Activated B cell treated with CpG ODN at 0.5 μM for 24 hours (primary cell): ENCODE results near the gene NEAT1. TPM values are rescaled to one million over a fixed set of nuclear protein-coding genes. Genes with fewer than 3 reads are reported as not detected.

Experiments used
- ATAC-seq: fragments of 200-7000 bp; cut with Tn5 transposase; one replicate; pipeline ENCODE4 v1.10.0; 2021; ENCODE audit warnings: low read depth, mild to moderate bottlenecking, moderate library complexity
- CTCF ChIA-PET: fragments of 350-600 bp; sonication (Branson Sonifier 250); formaldehyde crosslinking; loops from one replicate; lab custom pipeline; 2021; ENCODE audit warnings: antibody characterized with exemption; lab: Charles Lee
- POLR2A ChIA-PET: fragments of 350-600 bp; sonication (Branson Sonifier 250); formaldehyde crosslinking; loops from one replicate; lab custom pipeline; 2021; ENCODE audit warnings: antibody characterized with exemption; lab: Charles Lee
- DNase-seq: peaks from one replicate; pipeline ENCODE4 v3.0.0; 2022
- H3K27ac Mint-ChIP-seq: one replicate; pipeline ENCODE4 v1.8.0; 2020; ENCODE audit warnings: mixed read lengths
- H3K27me3 Mint-ChIP-seq: one replicate; pipeline ENCODE4 v1.8.0; 2021; ENCODE audit warnings: mixed read lengths
- H3K36me3 Mint-ChIP-seq: one replicate; pipeline ENCODE4 v1.8.0; 2021; ENCODE audit warnings: low read depth, mixed read lengths
- H3K4me1 Mint-ChIP-seq: one replicate; pipeline ENCODE4 v1.8.0; 2021; ENCODE audit warnings: mixed read lengths
- H3K4me3 Mint-ChIP-seq: one replicate; pipeline ENCODE4 v1.8.0; 2020; ENCODE audit warnings: mild to moderate bottlenecking, mixed read lengths
- H3K9me3 Mint-ChIP-seq: one replicate; pipeline ENCODE4 v1.8.0; 2020; ENCODE audit warnings: mixed read lengths
- CTCF ChIP-seq: fragments of 200-600 bp; IDR thresholded peaks from one replicate; pipeline ENCODE4 v1.8.0; 2022; ENCODE audit warnings: antibody characterized with exemption, mild to moderate bottlenecking
- intact Hi-C: fragments of 100-400 bp; cut with micrococcal nuclease; formaldehyde crosslinking; loops from one replicate; pipeline ENCODE4 v1.15.1; 2024
- total RNA-seq: library from RNA; stranded (reverse); gene quantifications from 2 replicates; pipeline ENCODE4 v1.2.3, GENCODE V29; 2022

Gene NEAT1
- total RNA-seq, 1 donor from 2014 or later: 699 TPM

GRCh38 chr11:65487467-65488272, 65.1 kb downstream of the NEAT1 start:
- Mint-ChIP-seq H3K4me3 (peak overlapping the region; percentile 71), H3K27me3 (no peaks in the 10 kb centered on the region), H3K4me1 (peaks cover 48% of the 10 kb centered on the region), H3K36me3 (no peaks in the 10 kb centered on the region), H3K9me3 (no peaks in the 10 kb centered on the region), H3K27ac (peak overlapping the region; percentile 82)
- ChIA-PET POLR2A (interaction anchor here (0.6 to 26.3 kb wide), 9 partner anchors 17 to 80 kb away, joined by 3 to 1949 read pairs (median 22); partner anchors contain the start of genes MALAT1 and NEAT1), CTCF (interaction anchor here (1.0 to 2.5 kb wide), 3 partner anchors 9 to 19 kb away, joined by 3 to 11 read pairs (median 4); no protein-coding TSS in a partner anchor)
- no peak for DNase-seq
- TF ChIP-seq CTCF: no peak
- intact Hi-C loops: loop anchor here (1.0 kb wide), 2 partner anchors 9 to 10 kb away; no protein-coding TSS in a partner anchor
- ATAC-seq: peak; percentile 56

DNA sequence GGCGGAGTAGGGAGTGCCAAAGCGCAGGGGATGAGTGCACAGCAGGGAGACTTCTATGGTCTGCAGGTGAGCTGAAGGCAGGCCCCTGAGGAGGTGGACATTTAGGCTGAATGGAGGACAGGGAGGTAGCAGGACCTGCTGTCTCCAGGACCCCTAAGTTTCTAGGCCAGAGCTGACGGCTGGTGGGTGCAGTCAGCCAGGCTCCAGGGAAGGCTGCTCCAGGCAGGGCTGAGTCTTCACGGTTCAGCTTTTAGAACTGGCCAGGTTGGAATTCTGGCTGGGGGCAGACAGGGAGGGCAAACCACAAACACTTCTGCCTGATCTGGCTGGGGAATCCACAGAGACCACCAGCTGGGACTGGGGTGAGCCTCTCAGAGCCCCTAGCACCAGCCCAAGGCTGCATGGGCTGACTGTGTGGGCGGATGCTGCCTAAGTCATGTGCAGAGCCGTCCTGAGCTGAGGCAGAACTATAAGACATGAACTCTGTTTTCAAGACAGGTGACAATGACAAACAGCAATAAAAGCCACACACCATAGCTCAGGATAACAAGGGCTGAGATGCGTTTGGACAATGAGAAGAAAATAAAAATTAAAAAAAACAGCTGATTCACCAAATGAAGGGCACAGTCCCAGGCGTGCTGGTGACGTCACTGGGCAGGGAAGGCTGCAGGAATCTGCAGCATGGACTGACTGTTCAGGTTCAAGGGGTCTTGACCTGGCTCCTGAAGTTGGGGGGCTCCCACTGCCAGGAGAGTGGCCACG, 65.9 kb downstream of the NEAT1 start:
- no peak for ATAC-seq
- Mint-ChIP-seq H3K27me3 (no peaks in the 10 kb centered on the region), H3K4me3 (peak overlapping the region; percentile 71), H3K36me3 (no peaks in the 10 kb centered on the region), H3K9me3 (no peaks in the 10 kb centered on the region), H3K4me1 (peaks cover 56% of the 10 kb centered on the region), H3K27ac (peak overlapping the region; percentile 82)
- no peak for DNase-seq
- intact Hi-C loops: loop anchor here (1.0 kb wide), 2 partner anchors 8 to 11 kb away; no protein-coding TSS in a partner anchor
- POLR2A ChIA-PET: interaction anchor here (0.6 to 26.3 kb wide), 10 partner anchors 16 to 1133 kb away, joined by 4 to 1949 read pairs (median 16); partner anchors contain the start of genes DPF2, MALAT1 and NEAT1
- CTCF ChIA-PET: interaction anchor here (0.9 to 2.5 kb wide), 3 partner anchors 9 to 54 kb away, joined by 3 to 11 read pairs (median 4); no protein-coding TSS in a partner anchor
- no peak for TF ChIP-seq CTCF

DNA sequence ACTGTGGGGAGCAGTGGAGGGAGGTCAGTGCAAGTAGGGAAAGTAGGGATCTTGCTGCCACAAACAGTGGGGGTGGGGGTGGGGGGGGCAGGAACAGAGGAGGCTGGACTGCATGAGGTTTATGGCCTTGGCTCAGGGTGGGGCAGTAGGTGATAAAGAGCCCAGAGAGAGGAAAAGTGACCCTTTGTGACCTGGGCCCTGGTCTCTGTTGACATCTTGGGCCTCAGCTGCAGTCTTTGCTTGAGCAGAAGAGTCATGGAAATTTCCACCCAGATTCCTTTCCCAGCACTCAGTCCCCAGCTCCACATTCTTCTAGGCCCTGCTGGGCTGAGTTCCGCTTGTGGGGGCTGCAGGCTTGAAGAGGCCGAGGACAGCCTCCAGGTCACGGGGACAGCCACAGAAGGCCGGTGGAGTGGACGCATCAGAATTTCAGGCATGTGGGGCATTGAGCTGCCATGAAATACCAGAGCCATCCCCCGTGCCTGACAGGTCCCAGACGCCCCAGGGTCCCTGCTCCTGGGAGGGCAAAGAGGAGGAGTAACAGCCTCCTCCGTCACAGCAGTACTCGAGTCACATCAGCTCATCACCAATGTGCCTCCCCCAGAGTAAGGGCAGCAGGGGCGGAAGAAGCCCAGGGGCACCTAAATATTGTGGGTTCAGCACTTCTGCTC, 66.6 kb downstream of the NEAT1 start:
- Mint-ChIP-seq H3K4me3 (no peak overlapping the region), H3K27me3 (no peaks in the 10 kb centered on the region), H3K9me3 (no peaks in the 10 kb centered on the region), H3K36me3 (no peaks in the 10 kb centered on the region), H3K27ac (no peak overlapping the region), H3K4me1 (peaks cover 63% of the 10 kb centered on the region)
- TF ChIP-seq CTCF: no peak
- POLR2A ChIA-PET: interaction anchor here (1.0 to 26.3 kb wide), 9 partner anchors 15 to 156 kb away, joined by 4 to 1949 read pairs (median 22); partner anchors contain the start of genes DPF2, MALAT1 and NEAT1
- ATAC-seq: no peak
- no peak for DNase-seq
- CTCF ChIA-PET: interaction anchor here (0.9 to 2.5 kb wide), 2 partner anchors 10 to 55 kb away, joined by 3 to 11 read pairs; no protein-coding TSS in a partner anchor
- intact Hi-C loops: no loop called here

DNA sequence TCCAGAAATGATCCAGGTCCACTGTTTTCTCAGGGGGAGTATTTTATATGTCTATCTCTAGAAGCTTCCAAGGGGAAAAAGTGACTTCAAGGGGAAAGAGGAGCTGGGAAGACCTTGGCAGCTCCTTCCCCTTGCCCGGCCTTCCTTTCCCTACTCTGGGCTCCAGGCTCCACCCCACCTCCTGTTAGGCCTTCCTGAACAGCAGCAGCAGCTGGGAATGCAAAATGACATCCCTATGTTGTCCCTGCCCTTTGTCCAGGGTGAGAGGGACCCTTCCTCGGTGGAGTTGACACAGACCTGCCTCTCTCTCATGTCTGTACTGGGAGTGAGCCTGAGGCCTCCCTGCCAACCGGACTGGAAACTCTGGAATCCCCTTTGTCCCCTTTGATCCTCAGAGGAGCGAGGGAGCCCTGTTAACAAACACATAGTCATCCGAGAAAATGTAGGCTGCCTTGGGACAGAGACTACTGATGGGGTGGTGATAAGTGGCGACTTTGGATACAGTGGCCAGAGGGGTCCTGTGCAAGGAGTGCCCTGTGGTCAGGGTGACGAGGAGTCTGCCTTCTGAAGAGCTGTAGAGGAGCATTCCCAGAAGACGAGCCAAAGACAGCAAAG, 67.2 kb downstream of the NEAT1 start:
- ATAC-seq (no peak), DNase-seq (no peak)
- no peaks in the 10 kb centered on the region for H3K9me3 Mint-ChIP-seq
- H3K27ac Mint-ChIP-seq: no peak overlapping the region
- H3K4me1 Mint-ChIP-seq: peaks cover 69% of the 10 kb centered on the region
- no peak for TF ChIP-seq CTCF
- H3K4me3 Mint-ChIP-seq: no peak overlapping the region
- intact Hi-C loops: no loop called here
- no peaks in the 10 kb centered on the region for H3K27me3 Mint-ChIP-seq
- ChIA-PET CTCF (interaction anchor here (0.9 kb wide), 1 partner anchor 56 kb away, joined by 3 read pairs; no protein-coding TSS in a partner anchor), POLR2A (interaction anchor here (0.6 to 26.3 kb wide), 8 partner anchors 14 to 539 kb away, joined by 4 to 1949 read pairs (median 26); partner anchors contain the start of genes DPF2, MALAT1 and NEAT1)
- H3K36me3 Mint-ChIP-seq: no peaks in the 10 kb centered on the region
